ENCODE data around the gene FIP1L1.

GRCh38 chr4:53465281-53465680 lies 87.8 kb downstream of the FIP1L1 start:
- no peak for TF ChIP-seq CTCF (IDR thresholded peaks at IDR 0.05)
- TF ChIP-seq POLR2A (IDR thresholded peaks at IDR 0.05): no peak
